ENCODE results near the gene PEX26. TPM values are rescaled to one million over a fixed set of nuclear protein-coding genes. Genes with fewer than 3 reads are reported as not detected.
"Not testable (repeated sequence)": the region's sequence is repeated elsewhere in the genome, so short reads cannot be mapped to it uniquely, and the experiment has no call there.

The PEX26 gene
- total RNA-seq, 2 donors from 2014 or later = 11.9 to 57.0 TPM

GRCh38 chr22:18063306-18063705 lies 14.5 kb upstream of the PEX26 start:
- 89 to 93% methylated on average over 6 to 7 of the region's 7 CpGs for WGBS, 2 donors
- TF ChIP-seq CTCF (IDR thresholded peaks at IDR 0.05) (no peak), POLR2A (IDR thresholded peaks at IDR 0.05) (no peak)
- intact Hi-C loops (cut with DNase I) = no loop called here
- DNase-seq = no peak
- no peaks in the 10 kb centered on the region for H3K9me3 ChIP-seq
- no peak for ATAC-seq
- H3K4me1 ChIP-seq = peaks cover 33% of the 10 kb centered on the region
- H3K27me3 ChIP-seq = no peaks in the 10 kb centered on the region
- no peak overlapping the region for H3K27ac ChIP-seq
- no peaks in the 10 kb centered on the region for H3K36me3 ChIP-seq (replicated peaks in 1 of 2; ENCODE audit: insufficient read depth in 1 of 2, low read depth in 2 of 2)
- H3K4me3 ChIP-seq = no peak overlapping the region

DNA sequence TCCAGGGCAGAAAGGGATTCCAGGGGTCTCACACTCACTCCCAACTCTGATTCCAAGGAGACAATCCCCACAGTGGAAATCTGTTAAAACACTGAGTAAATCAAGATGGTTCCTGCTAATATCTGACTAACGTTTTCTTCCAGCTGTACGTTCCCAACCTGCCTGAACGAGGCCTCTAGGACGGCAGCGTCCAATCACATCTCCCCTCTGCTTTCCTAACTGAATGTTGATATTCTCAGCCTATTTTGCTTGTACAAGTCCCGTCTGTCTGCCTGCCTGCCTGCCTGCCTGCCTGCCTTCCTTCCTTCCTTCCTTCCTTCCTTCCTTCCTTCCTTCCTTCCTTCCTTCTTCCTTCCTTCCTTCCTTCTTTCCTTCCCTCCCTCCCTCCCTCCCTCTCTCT lies 14.1 kb upstream of the PEX26 start:
- intact Hi-C loops (cut with DNase I); ATAC-seq; H3K4me3 ChIP-seq; H3K27me3 ChIP-seq; DNase-seq; H3K9me3 ChIP-seq; H3K27ac ChIP-seq; H3K36me3 ChIP-seq (replicated peaks in 1 of 2; ENCODE audit: insufficient read depth in 1 of 2, low read depth in 2 of 2): not testable (repeated sequence)
- peaks cover 28% of the 10 kb centered on the region for H3K4me1 ChIP-seq
- 72 to 83% methylated on average over 6 of the region's 6 CpGs for WGBS, 2 donors

DNA sequence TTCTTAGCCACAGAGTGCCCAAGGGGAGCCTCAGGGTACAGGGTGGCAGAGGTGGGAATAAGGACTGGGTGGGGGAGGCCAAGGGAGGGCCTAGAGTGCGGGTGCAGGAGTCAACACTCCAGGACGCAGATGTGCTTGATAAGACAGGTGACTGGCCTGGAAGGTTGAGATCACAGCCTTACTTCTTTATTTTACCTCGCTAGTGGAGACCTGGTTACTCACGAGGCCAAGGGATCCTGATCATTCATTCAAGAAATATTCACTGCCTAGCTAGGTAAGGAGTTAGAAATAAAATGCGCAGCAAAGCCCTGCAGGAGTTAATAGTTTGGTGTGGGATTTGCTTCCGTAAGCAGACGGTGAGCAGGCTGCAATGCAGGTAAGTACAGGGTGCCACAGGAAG lies 13.2 kb upstream of the PEX26 start:
- TF ChIP-seq POLR2A (IDR thresholded peaks at IDR 0.05) = no peak
- TF ChIP-seq CTCF (IDR thresholded peaks at IDR 0.05) = no peak
- peaks cover 24% of the 10 kb centered on the region for H3K4me1 ChIP-seq
- no peaks in the 10 kb centered on the region for H3K27me3 ChIP-seq
- ATAC-seq (no peak), DNase-seq (no peak)
- H3K9me3 ChIP-seq = no peaks in the 10 kb centered on the region
- H3K4me3 ChIP-seq = no peak overlapping the region
- H3K36me3 ChIP-seq (replicated peaks in 1 of 2; ENCODE audit: insufficient read depth in 1 of 2, low read depth in 2 of 2) = no peaks in the 10 kb centered on the region
- intact Hi-C loops (cut with DNase I) = loop anchor here (5.0 kb wide), 1 partner anchor 232 kb away; no protein-coding TSS in a partner anchor
- no peak overlapping the region for H3K27ac ChIP-seq
- WGBS, 2 donors = 79 to 82% methylated on average over 7 of the region's 7 CpGs

DNA sequence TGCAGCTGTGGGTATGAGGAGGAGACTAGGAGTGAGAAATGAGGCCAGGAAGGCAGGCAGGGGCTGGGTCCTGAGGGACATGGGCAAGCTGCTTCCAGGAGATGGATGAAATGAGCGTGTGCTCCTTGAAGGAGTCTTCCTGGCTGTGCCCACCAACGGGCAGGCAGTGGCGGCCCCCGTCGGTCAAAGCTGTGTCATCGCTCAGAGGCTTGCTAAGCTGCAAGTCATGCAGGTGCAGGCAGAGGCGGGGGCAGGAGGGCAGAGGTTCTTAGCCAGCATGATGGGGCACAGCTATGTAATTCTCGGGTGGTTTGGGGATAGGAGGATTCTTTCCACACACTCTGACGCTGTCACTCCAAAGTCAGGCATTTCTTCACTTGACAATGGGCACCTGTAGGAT lies 12.5 kb upstream of the PEX26 start:
- ATAC-seq (no peak), DNase-seq (no peak)
- WGBS, 2 donors = 56 to 78% methylated on average over 9 of the region's 9 CpGs
- Histone ChIP-seq H3K36me3 (replicated peaks in 1 of 2; ENCODE audit: insufficient read depth in 1 of 2, low read depth in 2 of 2) (no peaks in the 10 kb centered on the region), H3K9me3 (no peaks in the 10 kb centered on the region), H3K4me3 (no peak overlapping the region), H3K27me3 (no peaks in the 10 kb centered on the region), H3K4me1 (peaks cover 24% of the 10 kb centered on the region), H3K27ac (no peak overlapping the region)
- no peak for TF ChIP-seq CTCF (IDR thresholded peaks at IDR 0.05)
- TF ChIP-seq POLR2A (IDR thresholded peaks at IDR 0.05) = no peak
- intact Hi-C loops (cut with DNase I) = loop anchor here (5.0 kb wide), 1 partner anchor 233 kb away; no protein-coding TSS in a partner anchor

DNA sequence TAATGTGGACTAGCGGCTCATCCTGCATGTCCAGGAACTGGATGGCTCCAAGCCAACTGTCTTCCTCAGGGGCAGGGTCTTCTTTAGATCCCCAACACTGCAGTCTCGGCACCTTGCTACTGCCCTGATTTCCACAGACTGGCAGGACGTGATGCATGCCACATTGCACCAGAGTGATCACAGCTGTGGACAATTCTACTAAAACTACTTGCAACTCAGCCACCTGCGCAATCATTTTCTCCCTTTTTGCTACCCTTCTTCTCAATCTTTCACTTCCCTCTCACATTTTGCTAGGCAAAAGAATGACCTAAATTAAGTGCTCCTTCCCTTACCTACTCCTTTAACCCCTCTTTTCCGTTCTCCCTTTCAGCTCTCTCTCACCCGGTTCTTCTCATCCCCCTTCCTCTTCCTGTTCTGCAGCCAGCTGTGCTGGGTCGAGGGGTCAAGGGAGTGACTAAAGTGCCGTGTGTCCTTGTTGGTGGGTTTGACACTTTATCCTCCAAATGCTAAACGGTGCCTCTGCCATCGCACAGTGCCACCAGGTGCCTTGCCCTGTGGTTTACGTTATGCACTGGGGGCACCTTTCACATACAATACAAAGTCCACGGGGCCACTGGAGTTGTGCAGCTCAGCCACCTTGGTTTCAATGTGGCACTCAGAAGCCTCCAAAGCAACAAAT lies 11.5 kb upstream of the PEX26 start:
- Histone ChIP-seq H3K27me3 (no peaks in the 10 kb centered on the region), H3K4me3 (no peak overlapping the region), H3K4me1 (peaks cover 16% of the 10 kb centered on the region), H3K9me3 (no peaks in the 10 kb centered on the region), H3K36me3 (replicated peaks in 1 of 2; ENCODE audit: insufficient read depth in 1 of 2, low read depth in 2 of 2) (no peaks in the 10 kb centered on the region), H3K27ac (no peak overlapping the region)
- TF ChIP-seq POLR2A (IDR thresholded peaks at IDR 0.05) = no peak
- no peak for TF ChIP-seq CTCF (IDR thresholded peaks at IDR 0.05)
- no peak for ATAC-seq
- 56 to 62% methylated on average over 11 to 12 of the region's 12 CpGs for WGBS, 2 donors
- intact Hi-C loops (cut with DNase I) = loop anchor here (5.0 kb wide), 1 partner anchor 234 kb away; no protein-coding TSS in a partner anchor
- no peak for DNase-seq
